Umbilical cord (tissue), 2 donors: Measurements from ENCODE around the gene TMEM106C. TPM values are rescaled to one million over a fixed set of nuclear protein-coding genes. Genes with fewer than 3 reads are reported as not detected.

ENCODE experiments used
- DNase-seq: peaks from one replicate; pipeline ENCODE4 v3.0.0-alpha.2; 2015; ENCODE audit warnings: low spot score
- total RNA-seq: library from RNA; depleted of rRNA; stranded (reverse); fragments of >200 nt; gene quantifications from one replicate; pipeline ENCODE4 v1.2.3, GENCODE V29; 2014; ENCODE audit warnings: low replicate concordance; ENCODE audit not compliant: insufficient read depth

TMEM106C gene
- total RNA-seq = 35.6 TPM

DNA sequence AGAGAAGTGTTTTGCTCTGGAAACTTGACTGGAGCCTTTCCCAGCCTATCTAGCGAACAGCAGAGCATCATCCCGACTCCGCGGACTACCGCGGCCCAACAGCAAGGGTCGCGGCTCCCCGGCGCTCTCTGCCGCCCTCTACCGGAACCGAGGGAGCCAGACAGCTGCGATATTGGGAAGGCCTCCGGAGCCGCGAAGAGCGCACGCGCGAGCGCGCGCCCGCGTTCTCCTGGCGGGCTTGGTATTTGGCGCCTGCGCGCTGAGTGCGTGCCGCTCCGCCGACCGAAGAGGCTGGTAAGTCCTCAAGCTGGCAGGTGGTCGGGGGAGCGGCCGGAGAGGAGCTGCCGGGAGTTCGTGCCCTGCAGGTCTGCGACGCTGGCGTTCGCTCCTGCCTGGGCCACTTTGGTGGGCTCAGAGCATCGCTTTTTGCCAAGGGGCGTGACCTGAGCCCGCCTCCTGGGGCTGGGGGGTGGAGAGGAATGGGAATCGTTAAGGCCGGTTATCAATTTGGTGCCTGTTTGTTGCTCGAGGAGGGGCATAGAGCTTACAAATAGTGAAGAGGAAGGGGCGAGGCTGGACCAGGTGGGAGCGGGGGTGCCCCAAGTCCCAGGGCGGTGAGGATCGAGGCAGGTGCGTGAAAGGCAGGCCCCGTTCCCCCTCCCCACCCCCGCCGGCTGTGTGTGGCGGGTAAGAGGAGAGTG is at the start of gene TMEM106C:
Gene TMEM106C (plus strand): TSS at position 257 of the 701 bp plus-strand sequence. CDS start 641 bp downstream, outside the sequence.
- DNase-seq = peak; percentile 96

GRCh38 chr12:47920913-47921312 is 42.5 kb upstream of the TMEM106C start:
- no peak for DNase-seq

- DNase-seq = no peak
These were observed 41.5 kb upstream of the TMEM106C start for GRCh38 chr12:47921907-47922306.

- DNase-seq = no peak
These were observed 36.0 kb upstream of the TMEM106C start for GRCh38 chr12:47927346-47927745.

GRCh38 chr12:47930634-47931033 is 32.8 kb upstream of the TMEM106C start:
- DNase-seq = no peak

DNA sequence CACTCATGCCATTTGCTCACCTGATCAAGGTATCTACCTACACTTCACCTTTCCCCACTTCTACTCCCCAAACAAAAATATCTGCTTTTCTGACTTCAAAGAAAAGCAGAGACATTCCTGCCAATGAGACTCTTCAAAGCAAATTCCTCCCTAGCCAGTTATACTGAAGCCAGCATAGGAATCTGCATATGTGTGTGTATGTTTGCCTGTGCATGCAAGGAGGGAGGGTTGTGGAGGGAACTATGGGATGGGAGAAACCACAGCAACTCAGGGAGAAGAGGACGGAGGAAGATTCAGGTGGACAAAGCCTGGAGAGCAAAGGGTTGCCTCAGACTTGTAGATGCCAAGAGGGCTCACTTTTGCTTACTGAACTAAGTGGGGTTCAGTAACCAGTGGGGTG is 32.2 kb upstream of the TMEM106C start:
- no peak for DNase-seq

DNA sequence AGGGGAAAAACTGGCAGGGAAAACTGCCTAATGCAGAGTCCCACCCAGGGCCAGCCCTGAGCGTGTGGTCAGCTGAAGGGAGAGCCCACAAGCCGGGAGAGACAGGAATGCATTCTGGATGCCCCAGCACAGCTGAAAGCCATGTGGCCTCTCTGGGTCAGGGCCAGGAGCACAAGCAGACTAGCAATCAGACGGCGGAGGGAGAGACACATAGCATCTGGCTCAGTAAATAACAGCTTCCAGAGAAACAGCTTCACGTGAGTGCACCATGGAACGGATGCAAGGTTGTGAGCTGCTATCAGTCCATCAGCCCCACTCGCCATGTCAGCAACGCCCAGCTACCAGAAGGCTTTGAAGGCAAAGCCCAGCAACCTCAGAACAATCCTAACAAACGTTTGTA is 28.2 kb upstream of the TMEM106C start:
- peak; percentile 89 for DNase-seq

DNA sequence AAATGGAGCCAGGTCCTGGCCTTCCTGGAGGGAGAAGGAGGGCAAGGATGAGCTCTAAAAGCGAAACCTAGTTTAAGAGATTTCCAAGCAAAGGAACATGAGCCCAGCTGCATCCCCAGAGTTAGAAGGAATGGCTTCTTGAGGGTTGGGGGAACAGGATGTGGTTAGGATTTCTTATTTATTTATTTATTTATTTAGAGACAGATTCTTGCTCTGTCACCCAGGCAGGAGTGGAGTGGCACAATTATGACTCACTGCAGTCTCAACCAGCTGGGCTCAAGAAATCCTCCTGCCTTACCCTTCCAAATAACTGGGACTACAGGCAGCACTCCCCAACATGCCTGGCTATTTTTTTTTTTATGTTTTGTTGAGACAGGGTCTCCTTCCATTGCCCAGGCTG is 25.3 kb upstream of the TMEM106C start:
- no peak for DNase-seq

- no peak for DNase-seq
These were observed 24.8 kb upstream of the TMEM106C start for GRCh38 chr12:47938594-47938993.

DNA sequence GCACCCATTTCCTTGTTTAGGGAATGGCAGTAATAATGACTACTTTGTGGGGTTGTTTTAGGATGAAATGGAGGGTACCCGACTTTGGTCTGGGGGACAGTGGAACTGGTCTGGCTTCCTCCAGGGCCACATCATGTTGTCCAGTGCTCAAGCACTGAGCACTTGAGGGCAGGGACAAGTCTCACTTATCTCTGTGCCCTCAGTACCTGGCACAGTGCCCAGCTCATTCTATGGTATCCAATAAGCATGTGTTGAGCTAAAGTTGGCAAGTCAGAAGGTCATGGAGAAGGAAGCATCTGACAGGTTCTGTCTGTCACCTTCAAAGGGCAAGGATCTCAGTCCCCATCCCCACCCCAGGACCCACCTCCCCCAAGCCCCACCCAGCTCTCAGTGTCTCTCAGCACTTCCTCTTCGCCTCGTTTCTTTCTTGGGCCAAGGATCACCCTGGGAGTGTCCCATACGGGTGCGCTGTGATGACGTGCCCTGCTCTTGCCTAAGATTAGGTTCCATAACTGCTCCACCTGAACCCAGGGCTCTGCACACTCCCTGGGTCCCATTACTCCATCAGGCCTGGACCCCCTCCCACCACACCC is 24.3 kb upstream of the TMEM106C start:
- DNase-seq = no peak

DNA sequence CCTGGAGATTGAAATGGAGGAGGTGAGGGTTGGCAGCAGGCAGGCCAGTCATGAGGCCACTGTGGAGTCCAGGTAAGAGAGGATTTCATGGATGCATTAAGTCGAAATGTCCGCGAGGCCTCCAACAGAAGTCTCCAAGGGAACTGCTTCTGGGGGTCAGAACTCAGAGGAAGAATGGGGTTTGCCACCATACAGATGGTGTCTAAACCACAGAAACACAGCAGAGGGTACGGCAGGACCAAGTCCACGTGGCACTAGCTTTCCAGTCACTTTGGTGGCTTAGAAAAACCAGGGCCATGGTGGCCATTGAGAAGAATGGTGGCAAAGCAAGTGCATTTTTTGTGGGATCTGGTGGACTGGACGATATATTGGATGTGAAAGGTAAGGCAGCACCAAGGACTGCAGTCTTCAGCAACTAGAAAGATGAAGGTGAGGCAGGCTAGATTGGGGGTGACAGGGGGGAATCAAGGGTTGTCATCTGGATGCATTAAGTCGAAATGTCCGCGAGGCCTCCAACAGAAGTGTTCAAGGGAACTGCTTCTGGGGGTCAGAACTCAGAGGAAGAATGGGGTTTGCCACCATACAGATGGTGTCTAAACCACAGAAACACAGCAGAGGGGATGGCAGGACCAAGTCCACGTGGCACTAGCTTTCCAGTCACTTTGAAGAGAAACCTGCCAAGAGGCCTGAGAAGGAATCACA is 22.5 kb upstream of the TMEM106C start:
- DNase-seq = no peak

DNA sequence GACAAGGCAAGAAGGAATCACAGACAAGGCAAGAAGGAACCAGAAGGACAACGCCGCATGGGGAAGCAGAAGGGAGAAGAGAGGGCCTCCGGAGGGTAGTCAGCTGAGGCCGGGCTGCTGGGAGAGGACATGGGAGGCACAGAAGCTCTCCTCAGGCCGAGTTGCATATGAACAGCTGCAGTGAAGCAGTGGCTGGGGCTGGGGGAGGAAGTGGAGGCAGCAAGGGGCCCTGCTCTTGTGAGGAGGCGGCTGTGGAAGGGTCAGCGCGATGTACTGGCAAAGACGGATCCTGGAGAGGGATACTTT is 22.0 kb upstream of the TMEM106C start:
- DNase-seq = no peak

DNA sequence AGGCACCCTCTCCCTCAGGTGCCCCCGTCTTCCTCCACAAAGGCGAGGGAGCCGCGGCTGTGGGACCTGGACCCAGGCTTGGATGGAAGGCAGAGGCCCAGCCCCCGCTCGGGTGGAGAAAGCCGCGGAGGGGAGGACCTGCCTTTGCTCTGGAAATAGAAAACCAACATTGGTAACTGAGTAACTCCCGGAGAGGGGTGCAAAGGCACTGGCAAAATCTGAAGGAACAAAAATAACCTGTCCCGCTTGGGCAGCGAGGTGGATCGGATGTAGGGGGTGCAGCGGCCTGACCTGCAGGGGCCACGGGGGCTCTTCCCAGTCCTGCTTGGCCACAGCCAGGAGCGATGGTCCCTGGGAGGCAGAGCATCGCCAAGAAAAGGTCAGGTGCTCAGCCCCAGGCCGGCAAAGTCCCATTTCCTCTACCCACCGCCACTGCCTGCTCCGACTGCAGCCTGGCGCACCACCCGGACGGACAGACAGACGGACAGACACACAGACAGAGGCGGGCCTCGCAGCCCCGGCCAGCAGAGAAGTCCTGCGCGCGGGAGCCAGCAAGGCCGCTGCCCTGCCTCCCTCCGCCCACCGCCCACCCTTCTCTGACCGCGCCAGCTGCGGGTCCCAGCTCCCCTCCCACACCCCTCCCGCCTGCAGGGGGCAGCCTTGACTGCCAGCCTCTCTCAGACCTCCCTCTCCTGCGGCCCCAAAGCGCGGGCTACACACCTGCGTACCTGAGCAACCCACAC is 21.4 kb upstream of the TMEM106C start:
- DNase-seq = no peak

DNA sequence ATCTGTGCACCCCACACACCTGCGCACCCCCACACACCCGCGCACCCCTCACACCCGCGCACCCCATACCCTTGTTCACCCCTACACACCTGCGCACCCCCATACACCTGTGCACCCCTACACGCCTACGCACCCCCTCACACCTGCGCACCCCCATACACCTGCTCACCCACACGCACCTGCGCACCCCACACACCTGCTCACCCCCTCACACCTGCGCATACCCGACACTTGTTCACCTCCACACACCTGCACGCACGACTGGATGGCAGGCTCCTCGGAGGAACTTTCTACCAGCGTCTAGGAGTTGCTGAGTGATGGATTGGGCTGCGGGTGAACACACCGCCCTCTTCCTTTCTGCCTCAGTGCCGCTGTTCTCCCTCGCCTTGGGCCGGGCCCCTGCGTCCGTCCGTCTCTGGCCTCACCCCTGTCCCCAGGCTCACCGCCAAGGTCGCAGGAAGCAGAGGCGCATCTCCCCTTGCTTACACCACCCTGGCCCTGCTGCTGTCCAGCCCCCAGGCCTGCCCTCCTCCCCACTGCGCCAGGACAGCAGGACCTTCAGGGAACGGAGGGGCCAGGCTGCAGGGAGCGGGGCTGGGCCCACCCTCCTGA is 20.7 kb upstream of the TMEM106C start:
- no peak for DNase-seq

- DNase-seq = no peak
These were observed 19.6 kb upstream of the TMEM106C start for GRCh38 chr12:47943623-47944340.

- no peak for DNase-seq
These were observed 18.6 kb upstream of the TMEM106C start for GRCh38 chr12:47944685-47945340.

GRCh38 chr12:47945341-47945728 is 18.1 kb upstream of the TMEM106C start:
- DNase-seq = no peak

DNA sequence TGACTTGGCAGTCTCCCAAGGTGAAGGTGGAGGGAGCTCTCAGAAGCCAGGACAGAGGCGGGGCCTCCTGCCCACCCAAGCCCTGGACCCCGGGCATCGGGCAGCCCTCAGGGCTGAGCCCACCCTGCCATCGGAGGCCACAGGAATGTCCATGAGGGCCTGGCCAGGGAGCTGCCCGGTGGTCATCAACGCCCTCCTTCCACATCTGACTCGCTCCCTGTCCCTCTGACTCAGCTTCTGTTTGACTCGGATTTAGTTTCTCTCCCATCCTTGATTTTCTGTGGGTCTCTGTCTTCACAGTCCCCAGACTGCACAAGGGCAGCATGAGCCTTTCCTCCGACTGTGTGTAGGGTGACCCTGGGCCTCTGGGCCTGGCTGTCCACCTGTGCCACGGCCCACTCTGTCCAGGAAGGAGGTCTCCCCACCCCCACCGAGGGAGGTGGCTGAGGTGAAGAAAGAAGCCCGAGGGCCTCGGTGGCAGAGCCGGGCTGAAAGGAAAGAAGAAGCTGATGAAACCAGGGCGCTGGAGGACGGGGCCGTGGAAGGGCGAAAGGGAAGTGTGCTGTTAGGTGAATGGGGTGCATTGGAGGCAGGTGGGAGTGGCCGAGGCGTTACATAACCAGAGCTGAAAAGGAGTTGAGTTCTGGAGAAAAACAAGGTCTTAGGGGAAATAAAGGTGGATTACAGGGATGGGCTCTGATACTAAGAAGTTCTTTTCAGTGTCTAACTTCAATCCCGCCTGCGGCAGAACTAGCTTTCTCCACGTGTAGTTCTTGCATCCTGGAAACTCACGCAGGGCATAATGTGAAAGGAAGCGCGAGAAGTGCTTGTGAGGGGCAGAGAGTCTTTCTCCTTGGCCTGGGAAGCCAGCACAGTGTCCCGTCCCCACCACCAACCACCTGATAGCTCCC is 16.7 kb upstream of the TMEM106C start:
- no peak for DNase-seq

- DNase-seq = peak; percentile 19
These were observed 16.1 kb upstream of the TMEM106C start for GRCh38 chr12:47947341-47947740.
